AG08395 (cell line): ENCODE measurements around the gene CCDC50.
A peak's percentile ranks its signal among the peaks of the same experiment; 100 is the strongest.

Experiments
- DNase-seq: peaks from one replicate; pipeline ENCODE4 v3.0.0; 2012; ENCODE audit warnings: mixed read lengths, low spot score

Gene CCDC50

DNA sequence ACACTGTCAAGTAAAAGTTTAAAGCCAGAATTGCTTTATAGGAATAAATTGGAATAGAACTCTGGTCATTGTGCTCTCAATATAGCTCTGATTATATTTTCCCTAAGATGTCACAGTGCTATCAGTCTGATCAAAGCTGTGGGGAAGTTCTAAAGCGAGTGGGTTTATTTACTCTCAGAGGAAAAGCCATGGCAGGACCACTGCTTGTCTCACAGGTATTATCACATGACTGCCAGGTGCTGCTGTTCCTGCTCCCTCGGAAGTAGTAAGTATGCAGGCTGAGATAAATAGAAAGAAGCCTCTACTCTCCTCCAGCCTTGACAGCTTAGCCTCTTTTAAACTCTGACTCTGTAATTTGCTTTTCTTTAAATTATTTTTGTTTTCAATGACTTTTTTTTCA is 50.3 kb downstream of the CCDC50 start:
- no peak for DNase-seq

DNA sequence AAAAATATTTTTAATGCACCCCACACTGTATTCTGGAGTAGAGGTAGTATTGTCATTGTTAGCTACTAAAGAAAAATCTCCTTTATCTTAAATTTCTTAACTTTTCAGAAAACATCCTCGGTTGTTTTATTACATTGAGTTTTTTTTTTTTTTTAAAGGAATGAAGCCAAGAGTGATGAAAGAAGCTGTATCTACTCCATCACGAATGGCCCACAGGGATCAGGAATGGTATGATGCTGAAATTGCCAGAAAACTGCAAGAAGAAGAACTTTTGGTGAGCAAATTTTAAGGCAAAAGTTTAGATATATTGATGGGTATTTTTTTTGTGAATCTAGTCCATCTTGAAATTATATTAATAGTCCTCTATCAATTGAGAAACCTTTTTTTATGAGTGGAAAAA is 50.8 kb downstream of the CCDC50 start:
- DNase-seq: no peak

DNA sequence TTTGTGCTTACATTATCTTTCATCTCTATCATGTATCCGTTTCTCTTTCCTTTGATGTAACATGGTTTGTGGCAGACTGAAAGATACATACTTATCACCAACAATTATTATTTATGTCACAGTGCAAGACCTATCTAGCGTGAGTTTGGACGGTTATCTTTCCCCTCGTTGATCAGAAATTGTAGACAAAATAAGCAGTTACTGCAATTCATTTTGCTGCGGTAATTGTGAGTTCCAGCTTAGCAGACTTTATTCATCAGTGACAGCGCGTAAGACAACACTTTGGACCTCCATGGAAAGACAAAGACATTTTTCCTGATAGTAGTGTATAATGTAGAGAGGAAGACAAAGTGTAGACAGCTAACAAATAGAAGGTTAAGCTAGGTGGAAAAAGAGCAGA is 52.1 kb downstream of the CCDC50 start:
- DNase-seq: no peak

DNA sequence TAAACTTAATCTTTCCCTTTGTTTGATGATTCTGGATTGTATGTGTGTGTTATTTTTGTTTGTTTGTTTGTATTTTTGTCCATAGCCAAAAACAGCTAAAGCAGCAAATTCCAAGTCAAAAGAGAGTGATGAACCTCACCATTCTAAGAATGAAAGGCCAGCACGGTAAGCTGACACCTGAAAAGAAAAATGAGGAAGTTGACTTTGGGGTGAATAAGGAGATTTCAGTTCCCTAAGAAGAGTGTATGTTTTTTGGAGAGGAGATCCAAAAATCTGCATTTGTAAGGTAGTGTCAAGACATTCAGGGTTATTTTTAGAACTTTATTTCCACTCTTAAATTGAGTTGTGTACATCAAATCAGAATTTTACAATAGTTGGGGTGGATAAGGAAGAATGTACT is 53.5 kb downstream of the CCDC50 start:
- no peak for DNase-seq

DNA sequence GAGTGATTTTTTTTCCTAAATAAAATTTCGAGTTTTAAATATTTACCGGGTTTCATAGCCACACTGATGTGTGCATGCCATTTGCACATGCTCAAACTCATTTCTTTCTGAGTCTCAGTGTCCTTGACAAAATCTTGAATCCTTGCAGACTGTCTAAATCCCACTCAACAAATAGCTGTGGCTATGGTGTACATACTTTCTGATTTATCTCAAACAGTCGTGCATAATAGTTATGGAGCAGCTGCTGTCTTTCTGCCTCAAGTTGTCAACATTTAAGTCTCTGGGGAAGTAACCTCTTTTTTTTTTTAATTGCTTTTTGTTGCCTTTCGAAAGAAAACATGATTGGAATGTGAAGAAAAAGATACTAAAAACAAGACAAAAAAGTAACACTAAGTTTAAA is 53.9 kb downstream of the CCDC50 start:
- DNase-seq: peak; percentile 10

DNA sequence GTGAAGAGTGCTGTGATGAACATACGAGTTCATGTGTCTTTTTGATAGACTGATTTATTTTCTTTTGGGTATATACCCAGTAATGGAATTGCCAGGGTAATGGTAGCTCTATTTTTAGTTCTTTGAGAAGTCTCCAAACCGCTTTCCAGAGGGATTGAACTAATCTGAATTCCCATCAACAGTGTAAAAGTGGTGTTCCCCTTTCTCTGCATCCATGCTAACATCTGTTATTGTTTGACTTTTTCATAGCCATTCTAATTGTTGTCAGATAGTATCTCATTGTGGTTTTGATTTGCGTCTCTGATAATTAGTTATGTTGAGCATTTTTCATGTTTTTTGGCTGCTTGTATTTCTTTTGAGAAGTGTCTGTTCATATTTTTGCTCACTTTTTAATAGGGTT is 55.9 kb downstream of the CCDC50 start:
- DNase-seq: no peak

DNA sequence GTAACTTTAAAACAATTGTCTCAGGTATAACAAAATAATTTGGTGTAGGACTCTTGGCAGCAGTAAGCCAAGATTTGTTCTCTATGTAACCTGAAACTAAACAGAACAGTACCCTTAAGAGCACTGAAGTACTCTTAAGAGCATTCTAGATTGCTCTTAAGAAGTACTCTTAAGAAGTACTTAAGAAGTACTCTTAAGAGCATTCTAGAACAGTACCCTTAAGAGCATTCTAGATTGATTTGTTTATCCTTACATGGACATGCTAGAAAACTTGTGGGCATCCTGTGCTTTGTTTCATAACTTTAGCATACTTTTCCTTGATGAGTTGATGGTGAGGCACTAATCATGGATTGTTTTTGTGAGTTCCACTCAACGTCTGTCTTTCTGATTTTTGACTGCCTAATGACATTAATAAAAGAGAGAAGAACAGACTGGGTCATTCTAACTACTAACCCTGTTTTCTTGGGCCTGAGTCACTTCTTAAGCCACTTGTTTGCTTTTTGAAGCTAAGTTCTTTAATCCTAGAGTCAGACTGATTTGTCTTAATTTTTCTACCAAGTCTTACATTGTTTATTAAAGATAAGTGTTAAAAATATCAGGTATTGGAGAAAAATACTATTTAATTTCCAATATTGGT is 58.4 kb downstream of the CCDC50 start:
- no peak for DNase-seq

DNA sequence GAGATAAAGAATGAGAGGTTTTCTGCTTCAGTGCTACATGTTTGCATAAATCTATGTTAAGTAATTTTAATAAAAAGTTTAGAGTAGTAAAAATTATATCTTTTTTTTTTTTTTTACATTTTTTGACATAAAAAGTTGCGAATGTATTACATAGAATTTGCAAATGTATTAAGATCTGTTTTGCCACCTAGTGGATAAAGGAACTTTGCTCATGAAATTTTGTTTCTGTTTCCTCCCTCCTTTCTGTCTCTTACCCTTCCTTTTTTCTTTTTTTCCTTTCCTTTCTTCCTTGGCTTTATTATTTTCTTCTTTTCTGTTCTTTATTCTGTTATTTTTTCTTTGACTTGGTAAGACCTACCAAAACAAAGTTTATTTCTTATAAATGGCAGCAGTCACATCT is 59.6 kb downstream of the CCDC50 start:
- no peak for DNase-seq

DNA sequence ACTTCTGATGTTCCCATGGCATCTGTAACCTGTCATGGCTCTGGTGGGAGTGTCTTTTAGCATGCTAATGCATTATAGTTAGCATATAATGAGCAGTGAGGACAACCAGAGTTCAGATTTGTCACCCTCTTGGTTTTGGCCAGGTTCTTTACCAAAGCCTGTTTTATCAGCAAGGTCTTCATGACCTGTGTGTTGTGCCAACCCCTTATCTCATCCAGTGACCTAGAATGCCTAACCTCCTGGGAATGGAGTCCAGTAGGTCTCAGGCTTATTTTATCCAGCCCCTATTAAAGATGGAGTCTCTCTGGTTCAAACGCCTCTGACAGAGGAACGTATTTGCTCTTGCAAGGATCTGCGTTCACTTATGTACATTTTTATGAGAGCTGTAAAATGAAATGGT is 61.4 kb downstream of the CCDC50 start:
- DNase-seq: no peak

DNA sequence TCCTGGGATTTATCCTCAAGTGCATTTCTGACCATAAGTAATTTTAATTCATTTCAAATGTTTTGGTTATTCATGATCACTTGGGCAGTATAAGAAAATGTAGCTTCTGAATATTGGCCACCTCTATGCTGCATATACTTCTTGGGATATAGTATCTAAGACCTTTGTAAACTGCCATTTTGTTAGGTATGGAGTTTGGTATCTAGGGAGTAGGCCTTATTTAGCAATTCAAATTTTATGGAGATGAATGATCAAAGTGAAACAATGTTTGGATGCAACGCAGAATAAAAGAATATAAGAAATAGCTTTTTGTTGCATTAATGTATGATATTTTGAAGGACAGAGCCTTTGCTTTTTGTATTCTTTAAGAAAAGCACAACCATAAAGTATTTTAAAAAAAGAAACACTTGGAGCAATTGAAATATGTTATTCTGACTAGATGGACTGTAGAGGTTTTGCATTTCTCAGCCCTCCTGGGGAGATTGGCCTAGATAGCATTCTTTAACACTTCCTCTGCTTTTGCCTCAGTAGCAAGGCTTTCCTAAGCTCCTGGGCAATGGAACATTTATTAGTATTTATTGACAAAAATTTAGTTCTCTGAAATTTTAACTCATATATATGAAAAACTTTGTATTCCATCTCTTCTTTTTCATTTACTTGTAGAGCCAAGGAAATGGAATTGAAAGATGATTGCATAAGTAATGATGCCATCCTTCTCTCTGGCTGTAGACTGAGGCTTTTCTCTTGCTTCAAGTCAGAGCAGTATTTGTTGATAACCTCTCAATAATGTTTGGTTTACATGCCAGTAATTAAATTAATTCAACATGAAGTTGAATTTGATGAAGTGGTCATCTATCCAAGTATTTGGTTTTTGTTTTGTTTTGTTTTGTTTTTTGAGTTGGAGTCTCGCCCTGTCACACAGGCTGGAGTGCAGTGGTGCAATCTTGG is 62.9 kb downstream of the CCDC50 start:
- DNase-seq: peak; percentile 5

DNA sequence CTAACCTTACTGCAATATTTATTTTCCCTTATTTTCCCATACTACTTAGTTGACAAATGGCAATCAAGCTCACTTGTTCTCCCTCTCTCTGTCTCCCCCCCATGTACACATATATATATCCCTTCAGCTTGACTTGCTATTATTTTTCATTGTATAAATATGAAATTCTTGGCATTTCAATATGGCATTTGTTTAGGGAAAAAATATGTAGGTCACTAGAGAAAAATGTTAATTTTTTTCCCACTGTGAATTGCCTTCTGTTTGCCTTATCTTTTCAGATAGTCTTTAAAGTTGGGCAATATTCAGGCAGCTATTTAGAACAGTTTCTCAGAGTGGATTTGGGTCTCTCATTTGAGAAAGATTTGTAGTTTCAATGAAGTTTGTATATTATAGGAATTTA is 64.0 kb downstream of the CCDC50 start:
- DNase-seq: no peak

DNA sequence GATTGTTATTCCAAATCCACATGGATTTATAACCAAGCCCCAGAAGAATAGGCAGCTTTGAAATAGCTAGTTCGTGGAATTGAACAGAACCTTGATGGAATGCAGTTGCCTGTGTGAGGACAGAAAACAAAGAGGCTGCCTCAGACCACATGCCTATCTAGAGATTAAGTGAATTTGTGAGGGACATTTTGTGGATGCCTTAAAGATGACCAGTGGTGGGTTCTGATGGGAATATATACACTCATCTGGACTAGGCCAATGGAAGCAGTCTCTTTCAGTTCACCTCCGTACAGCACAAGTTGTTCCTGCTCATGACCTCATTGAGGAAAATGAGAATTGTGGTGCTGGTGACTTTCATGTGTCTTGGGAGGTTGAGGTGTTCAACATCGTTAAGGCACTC is 68.6 kb downstream of the CCDC50 start:
- DNase-seq: no peak

DNA sequence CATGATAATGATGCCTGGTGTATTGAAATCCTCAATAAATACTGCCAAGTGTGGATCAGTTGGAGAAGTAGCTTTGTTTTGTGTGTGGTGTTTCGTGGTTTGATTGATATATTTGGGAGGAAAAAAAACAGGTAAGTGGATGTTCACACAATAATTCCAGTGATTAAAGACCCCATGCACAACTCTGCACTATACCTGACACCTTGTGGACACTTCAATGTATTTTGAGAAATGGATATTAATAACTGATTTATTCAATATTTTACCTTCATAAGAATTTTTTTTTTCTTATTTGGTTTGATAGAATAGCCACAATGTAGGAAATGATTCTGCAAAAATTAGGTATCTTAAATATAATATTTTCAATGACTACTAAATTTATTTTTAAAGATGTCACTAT is 69.4 kb downstream of the CCDC50 start:
- no peak for DNase-seq

DNA sequence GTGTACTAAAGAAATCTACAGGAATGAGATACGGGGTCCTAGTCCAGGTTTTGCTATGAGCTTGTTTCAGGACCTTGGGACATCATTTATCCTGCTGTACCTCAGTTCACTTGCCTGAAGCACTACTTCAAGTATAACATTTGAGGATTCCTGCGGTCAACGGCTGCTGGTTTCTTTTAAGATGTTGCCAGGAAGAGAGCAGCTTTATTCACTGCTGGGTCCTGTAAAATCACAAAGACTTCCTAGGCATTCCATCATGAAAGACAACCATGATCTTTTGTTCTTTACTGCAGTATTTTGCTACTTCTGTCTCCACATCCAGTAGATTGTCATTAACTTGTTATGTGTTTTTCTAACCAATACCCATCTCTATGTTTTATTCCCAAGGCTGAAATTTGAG is 70.7 kb downstream of the CCDC50 start:
- DNase-seq: no peak

DNA sequence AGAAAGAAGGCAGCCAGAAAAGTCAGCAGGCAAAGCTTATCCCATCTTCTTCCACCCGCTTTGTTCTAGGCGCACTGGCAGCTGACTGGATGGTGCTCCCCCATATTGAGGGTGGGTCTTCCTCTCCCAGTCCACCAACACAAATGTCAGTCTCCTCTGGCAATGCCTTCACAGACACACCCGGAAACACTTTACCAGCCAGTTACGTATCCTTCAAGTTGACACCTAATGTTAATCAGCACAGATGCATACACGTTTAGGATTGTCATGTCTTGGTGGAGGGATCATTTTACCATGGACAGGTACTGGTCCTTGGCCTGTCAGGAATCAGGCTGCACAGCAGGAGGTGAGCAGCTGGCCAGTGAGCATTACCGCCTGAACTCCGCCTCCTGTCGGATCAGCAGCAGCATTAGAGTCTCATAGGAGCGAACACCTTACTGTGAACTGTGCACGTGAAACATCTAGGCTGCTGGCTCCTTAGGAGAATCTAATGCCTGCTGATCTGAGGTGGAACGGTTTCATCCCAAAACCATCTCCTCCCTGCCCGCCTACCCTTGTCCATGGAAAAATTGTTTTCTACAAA is 72.7 kb downstream of the CCDC50 start:
- DNase-seq: no peak

DNA sequence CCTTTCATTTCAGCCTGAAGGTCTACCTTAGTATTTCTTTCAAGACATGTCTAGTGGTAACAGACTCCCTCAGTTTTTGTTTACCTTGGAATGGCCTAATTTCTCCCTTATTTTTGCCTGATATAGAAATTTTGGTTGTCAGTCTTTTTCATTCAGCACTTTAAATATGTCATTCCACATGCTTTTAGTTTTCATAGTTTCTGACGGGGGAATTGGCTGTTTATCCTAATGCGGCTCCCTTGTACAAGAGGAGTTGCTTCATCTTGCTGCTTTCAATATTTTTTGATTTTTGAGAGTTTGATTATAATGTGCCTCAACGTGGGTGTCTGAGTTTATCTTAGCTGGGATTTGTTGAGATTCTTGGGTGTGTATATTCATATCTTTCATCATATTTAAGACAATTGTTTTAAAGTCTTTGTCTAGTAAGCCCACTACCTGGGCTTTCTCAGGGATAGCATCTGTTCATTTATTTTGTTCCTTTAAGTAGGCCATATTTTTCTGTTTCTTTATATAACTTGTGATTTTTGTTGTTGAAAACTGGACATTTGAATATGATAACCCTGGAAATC is 80.7 kb downstream of the CCDC50 start:
- DNase-seq: no peak

DNA sequence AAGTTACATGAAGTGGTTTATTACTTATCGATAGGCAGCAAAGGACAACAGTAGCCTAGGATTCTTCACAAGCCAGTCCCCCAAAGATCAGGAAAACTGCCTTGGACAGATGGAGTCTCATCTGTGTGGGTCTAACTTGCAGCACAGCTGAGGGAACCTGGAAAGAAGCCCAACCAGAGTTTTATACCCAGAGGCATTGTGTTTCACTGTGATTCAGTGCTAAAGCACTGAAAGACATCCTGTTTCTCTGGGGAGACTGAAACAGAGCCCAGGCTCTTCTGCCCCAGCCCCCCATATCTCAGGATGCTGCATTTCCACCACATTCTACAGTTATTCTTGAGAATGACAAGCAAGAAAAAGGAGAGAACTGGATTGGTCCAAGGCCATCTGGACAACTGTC is 83.6 kb downstream of the CCDC50 start:
- DNase-seq: peak; percentile 80

DNA sequence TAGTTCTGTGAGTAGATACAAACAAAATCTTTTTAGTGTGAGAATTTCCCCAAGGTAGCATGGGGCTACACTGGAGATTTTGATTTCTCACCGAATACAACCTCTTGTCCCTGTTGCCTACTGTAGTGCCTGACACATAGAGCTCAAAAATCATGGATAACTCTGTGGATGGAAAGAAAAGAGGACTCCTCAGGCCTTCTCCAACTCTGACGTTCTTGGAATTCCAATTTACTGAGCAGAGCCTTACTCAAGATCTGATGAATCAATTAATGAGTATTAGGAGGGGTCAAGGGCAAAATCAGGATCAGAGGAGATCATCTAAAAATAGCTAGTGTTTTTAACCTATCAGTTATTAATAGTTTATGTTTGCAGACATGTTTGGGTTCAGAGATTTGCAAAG is 85.1 kb downstream of the CCDC50 start:
- DNase-seq: peak; percentile 12

DNA sequence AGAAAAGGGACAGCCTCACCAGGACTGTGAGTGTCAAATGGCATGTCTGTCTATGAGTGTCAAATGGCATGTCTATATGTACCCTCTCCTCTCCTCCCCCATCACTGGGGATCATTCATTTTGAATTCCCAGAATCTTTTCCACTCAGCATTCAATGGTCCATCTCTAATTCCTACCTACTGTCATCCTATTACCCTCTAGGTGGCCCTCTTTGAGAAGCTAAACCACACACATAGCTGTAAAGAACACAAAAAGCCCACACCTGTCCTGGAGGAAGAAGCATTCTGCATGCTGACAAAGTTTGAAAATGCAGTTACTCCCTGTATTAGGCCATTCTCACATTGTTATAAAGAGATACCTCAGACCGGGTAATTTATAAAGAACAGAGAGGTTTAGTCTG is 85.5 kb downstream of the CCDC50 start:
- no peak for DNase-seq

DNA sequence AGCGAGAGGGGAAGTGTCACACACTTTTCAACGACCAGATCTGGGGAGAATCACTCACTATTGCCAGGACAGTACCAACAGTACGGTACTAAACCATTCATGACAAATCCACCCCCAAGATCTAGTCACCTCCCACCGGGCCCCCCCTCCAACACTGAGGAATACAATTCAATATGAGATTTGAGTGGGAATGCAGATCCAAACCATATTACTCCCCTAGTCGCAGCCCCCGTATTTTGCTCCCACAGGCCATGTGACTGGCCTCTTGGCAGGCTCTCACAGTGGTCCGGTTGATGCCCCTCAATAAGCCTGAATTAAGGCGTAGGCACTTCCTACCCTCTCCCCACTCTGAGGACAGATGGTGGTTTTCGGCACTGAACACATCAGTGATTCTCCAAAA is 86.4 kb downstream of the CCDC50 start:
- DNase-seq: no peak

DNA sequence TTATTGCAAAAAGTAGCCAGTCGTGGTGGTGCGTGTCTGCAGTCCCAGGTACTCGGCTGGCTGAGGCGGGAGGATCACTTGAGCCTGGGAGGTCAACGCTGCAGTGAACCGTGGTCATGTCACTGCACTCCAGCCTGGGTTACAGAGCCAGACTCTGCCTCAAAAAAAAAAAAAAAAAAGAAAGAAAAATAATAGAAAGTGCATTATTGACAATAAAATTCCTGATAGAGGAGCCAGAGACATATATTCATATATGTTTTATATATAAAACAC is 88.2 kb downstream of the CCDC50 start:
- no peak for DNase-seq

DNA sequence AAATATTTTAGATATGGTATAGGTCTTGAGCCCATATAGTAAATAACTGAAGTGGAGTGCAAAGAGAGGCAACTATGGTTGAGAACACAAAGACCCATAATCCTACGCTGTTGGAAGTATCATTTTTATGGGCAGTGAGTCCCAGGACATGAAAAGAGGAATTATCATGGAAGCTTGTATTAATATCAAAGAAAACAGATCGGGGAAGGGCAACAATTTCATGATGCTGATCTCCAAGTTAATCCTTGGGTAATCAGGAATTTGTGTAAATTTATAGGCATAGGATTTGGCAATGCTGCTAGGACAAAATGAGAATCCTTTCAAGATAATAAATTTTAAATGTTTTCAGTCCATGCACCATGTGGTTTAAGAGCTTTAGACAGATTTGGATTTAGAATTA is 91.6 kb downstream of the CCDC50 start:
- DNase-seq: no peak

DNA sequence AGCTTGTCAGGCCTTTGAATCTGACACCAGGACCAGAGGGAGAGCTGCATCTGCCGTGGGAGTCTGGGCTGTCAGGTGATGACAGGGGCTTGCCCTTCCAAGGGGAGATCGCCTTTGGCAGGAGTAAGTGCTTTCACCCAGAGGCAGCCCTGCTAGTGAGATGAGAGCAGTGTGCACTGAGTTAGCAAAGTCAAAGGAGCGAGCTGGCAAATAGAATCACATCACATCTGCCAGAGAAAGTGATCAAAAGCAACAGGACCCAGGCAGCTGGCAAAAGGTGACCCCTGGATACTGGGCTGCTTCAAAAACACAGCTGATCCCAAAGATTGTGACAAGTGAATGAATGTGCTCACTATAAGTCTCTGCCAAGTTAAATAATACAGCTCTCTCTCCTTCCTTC is 95.7 kb downstream of the CCDC50 start:
- DNase-seq: no peak
